ENCODE results near the gene PHRF1.

PHRF1 gene

DNA sequence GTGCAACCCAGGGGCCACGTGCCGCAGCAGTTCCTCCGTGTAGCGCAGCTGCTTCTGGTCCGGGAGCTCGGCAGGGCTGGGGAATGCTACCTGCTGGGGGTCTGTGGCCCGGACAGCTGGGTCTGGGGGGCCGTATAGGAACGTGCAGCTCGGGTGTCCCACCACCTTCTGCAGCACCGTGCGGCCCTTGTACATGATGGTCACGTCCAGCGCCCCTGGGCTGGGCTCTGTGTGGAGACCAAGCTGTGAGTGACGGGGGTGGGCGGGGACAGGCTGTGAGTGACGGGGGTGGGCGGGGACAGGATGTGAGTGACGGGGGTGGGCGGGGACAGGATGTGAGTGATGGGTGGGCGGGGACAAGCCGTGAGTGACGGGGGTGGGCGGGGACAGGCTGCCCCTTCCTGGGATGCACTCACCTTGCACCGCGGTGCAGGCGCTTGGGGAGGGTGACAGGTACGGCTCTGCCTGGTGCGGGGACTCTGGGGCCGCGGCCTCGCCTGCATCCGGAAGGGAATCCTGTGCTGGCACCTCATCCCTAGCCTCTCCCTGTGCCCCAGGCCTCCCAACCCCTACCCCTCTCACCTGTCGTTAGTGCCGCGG is 37.2 kb downstream of the PHRF1 start:
- peaks cover 22% of the 10 kb centered on the region for H3K79me2 ChIP-seq (ENCODE audit: control insufficient read depth, insufficient read depth, low read length, unreplicated experiment)
- peaks cover 26% of the 10 kb centered on the region; the same call in 1 of the 2 replicates for H3K36me3 ChIP-seq (ENCODE audit: insufficient read depth, low read length)
- H3K4me3 ChIP-seq (ENCODE audit: low read depth, low read length): peak overlapping the region; percentile 99
- H3K27ac ChIP-seq (ENCODE audit: low read depth, low read length): peak overlapping the region; percentile 93; the same call in 1 of the 2 replicates
- H3K4me1 ChIP-seq (ENCODE audit: control insufficient read depth, insufficient read depth, low read length, unreplicated experiment): peaks cover 25% of the 10 kb centered on the region
- no peak overlapping the region for H2AFZ ChIP-seq (ENCODE audit: low read length, unreplicated experiment)
- no peaks in the 10 kb centered on the region for H3K27me3 ChIP-seq (ENCODE audit: insufficient read depth, low read length)

DNA sequence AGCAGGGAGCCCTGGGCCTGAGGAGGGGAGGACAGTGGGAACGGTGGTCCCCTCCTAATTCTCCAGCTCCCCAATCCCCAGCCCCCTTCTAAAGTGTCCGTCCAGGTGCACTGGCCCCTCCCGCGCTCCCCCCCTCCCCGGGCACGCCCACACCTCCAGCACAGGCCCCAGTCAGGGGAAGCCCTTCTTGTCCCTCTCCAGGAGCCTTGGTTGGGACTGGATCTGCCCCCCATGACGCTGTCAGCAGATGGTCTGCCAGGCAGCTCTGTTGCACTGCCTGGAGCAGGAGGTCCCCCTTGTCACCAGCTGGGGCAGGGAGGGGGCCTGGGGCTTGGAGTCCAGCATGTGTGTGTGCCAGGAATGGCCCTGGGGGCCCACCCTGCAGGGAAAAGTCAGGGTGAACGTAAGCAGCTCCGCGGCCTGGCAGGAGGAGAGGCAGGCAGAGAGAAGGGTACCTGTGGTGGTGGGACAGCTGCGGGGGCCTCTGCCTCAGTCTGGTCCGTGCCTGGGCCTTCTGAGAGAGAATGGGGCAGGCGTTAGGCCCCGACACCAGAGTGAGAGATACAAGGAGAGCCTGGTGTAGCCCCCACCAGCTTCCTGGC is 37.9 kb downstream of the PHRF1 start:
- Histone ChIP-seq H2AFZ (ENCODE audit: low read length, unreplicated experiment) (no peak overlapping the region), H3K27ac (ENCODE audit: low read depth, low read length) (peak overlapping the region; percentile 93), H3K4me1 (ENCODE audit: control insufficient read depth, insufficient read depth, low read length, unreplicated experiment) (peaks cover 25% of the 10 kb centered on the region), H3K27me3 (ENCODE audit: insufficient read depth, low read length) (no peaks in the 10 kb centered on the region), H3K79me2 (ENCODE audit: control insufficient read depth, insufficient read depth, low read length, unreplicated experiment) (peaks cover 19% of the 10 kb centered on the region), H3K4me3 (ENCODE audit: low read depth, low read length) (peak overlapping the region; percentile 99), H3K36me3 (ENCODE audit: insufficient read depth, low read length) (peaks cover 26% of the 10 kb centered on the region; the same call in 1 of the 2 replicates)

DNA sequence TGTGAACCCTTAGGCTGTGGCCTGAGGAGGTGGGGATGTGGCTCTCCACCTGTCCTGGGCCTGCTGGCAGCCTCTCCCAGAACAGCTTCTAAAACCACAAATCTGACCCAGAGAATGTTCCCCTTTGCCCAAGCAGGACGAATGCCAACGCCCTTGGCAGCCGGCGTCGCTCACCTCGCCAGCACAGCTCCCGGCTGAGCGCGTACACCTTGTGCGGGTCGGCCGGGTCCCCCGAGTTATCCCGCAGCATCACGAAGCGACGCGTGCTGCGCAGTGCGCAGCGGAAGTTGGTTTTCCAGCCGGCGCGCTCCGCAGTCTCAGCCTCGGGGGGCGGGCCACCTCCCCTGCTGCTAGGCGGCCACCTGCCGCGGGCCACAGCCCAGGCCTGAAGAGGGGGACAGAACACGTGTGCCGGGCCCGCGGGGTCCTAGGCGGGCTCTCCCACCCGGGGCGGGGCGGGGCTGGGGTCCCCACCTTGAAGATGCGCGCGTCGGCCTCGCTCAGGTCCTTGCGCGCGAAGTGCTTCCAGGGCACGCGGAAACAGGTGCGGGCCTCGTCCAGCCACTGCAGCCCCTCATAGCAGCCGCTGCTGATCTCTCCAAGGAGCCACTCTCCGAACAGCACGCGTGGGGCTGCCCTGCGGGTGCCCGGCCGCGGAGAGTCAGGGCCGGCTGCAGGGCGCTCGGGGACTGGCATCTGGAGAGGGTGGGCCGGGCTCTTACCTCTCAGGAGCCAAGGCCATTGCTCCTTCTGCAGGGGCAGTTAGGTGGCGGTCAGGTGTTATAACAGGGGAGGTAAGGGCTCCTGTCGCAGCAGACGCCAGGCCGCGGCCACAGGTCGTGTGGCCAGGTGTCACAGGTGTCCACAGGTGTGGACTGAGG is 38.6 kb downstream of the PHRF1 start:
- no peaks in the 10 kb centered on the region for H3K27me3 ChIP-seq (ENCODE audit: insufficient read depth, low read length)
- H3K4me3 ChIP-seq (ENCODE audit: low read depth, low read length): peak overlapping the region; percentile 99
- H3K79me2 ChIP-seq (ENCODE audit: control insufficient read depth, insufficient read depth, low read length, unreplicated experiment): peaks cover 19% of the 10 kb centered on the region
- H3K36me3 ChIP-seq (ENCODE audit: insufficient read depth, low read length): peaks cover 26% of the 10 kb centered on the region; the same call in 1 of the 2 replicates
- peak overlapping the region; percentile 93 for H3K27ac ChIP-seq (ENCODE audit: low read depth, low read length)
- no peak overlapping the region for H2AFZ ChIP-seq (ENCODE audit: low read length, unreplicated experiment)
- H3K4me1 ChIP-seq (ENCODE audit: control insufficient read depth, insufficient read depth, low read length, unreplicated experiment): peaks cover 25% of the 10 kb centered on the region

DNA sequence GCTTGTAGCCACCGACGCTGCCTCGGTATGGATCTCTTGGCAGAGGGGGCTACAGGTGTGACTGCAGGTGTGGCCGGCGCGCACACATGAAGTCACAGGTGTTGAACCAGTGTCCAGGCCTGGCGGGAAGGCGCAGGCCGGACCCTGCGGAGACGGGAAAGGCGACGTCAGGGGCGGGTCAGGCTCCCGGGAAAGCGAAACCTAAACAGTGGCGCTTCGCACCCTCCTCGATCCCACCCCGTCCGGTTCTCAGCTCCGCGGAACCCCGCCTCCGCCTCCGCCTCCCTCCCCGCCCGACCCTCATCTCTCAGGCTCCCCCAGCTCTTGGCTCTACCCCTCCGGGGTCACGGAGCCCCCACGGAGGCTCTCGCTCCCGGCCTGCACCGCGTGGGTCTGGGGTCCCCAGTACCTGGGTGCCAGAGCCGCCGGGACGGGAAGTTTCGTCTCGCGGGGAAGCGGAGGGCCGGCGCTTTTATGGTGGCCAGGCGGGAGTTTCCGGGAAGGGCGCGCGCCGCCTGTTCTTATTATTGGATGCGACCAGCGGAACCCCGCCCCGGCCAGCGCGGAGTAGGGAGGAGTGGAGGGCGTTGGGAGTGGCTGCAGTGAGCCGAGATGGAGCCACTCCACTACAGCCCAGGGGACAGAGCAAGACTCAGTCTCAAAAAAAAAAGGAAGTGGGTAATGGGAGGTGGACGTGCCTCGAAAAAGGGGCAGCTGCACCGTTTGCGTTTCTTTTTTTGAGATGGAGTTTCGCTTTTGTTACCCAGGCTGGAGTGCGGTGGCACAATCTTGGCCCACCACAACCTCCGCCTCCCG is 39.4 kb downstream of the PHRF1 start, which contains the start of gene IRF7:
Gene IRF7 (minus strand): TSS at position 447 of the 816 bp plus-strand sequence. CDS start 586 bp downstream, outside the sequence.
- H3K27me3 ChIP-seq (ENCODE audit: insufficient read depth, low read length): no peaks in the 10 kb centered on the region
- H3K4me1 ChIP-seq (ENCODE audit: control insufficient read depth, insufficient read depth, low read length, unreplicated experiment): peaks cover 25% of the 10 kb centered on the region
- peak within 1 kb of the TSS; percentile 93 for H3K27ac ChIP-seq (ENCODE audit: low read depth, low read length)
- no peak within 1 kb of the TSS for H2AFZ ChIP-seq (ENCODE audit: low read length, unreplicated experiment)
- peaks cover 19% of the 10 kb centered on the region for H3K79me2 ChIP-seq (ENCODE audit: control insufficient read depth, insufficient read depth, low read length, unreplicated experiment)
- H3K36me3 ChIP-seq (ENCODE audit: insufficient read depth, low read length): peaks cover 26% of the 10 kb centered on the region; the same call in 1 of the 2 replicates
- H3K4me3 ChIP-seq (ENCODE audit: low read depth, low read length): peak within 1 kb of the TSS; percentile 99

DNA sequence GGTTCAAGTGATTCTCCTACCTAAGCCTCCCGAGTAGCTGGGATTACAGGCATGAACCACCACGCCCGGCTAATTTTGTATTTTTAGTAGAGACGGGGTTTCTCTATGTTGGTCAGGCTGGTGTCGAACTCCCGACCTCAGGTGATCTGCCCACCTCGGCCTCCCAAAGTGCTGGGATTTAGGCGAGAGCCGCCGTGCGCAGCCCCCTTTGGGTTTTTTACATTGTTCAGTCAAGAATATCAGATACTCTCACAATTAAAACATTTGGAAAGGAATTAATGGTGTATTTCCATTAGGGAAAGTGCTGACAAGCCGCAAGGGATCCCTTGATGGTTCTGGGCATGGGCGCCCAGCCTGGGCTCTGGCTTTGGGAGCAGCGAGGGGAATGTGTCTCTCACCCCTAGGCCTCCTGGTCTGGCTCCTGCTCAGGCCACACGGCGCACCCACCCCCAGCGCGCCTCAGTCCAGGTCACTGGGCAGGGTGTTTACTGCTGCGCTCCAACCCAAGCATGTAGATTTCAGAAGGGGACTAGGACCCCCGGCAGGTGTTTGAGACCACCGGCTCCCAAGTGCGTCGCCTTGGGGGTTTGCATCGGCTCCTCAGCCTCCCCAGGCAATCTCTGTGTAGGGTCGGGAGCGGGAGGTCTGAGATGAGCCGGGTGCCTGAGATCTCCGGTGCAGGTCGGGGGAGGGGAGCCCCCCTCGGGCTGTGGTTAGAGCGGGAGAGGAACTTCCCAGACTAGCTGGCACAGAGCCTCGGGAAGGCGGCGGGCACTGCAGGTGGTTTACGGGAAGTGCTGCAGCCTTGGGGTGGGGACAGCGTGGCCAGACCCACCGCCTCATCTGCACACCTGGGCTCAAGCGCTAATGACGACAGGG is 40.3 kb downstream of the PHRF1 start:
- Histone ChIP-seq H3K27me3 (ENCODE audit: insufficient read depth, low read length) (no peaks in the 10 kb centered on the region), H3K4me1 (ENCODE audit: control insufficient read depth, insufficient read depth, low read length, unreplicated experiment) (peaks cover 25% of the 10 kb centered on the region), H3K4me3 (ENCODE audit: low read depth, low read length) (peak overlapping the region; percentile 99), H3K27ac (ENCODE audit: low read depth, low read length) (peak overlapping the region; percentile 93), H3K79me2 (ENCODE audit: control insufficient read depth, insufficient read depth, low read length, unreplicated experiment) (peaks cover 19% of the 10 kb centered on the region), H2AFZ (ENCODE audit: low read length, unreplicated experiment) (no peak overlapping the region), H3K36me3 (ENCODE audit: insufficient read depth, low read length) (peaks cover 20% of the 10 kb centered on the region; the same call in 1 of the 2 replicates)

DNA sequence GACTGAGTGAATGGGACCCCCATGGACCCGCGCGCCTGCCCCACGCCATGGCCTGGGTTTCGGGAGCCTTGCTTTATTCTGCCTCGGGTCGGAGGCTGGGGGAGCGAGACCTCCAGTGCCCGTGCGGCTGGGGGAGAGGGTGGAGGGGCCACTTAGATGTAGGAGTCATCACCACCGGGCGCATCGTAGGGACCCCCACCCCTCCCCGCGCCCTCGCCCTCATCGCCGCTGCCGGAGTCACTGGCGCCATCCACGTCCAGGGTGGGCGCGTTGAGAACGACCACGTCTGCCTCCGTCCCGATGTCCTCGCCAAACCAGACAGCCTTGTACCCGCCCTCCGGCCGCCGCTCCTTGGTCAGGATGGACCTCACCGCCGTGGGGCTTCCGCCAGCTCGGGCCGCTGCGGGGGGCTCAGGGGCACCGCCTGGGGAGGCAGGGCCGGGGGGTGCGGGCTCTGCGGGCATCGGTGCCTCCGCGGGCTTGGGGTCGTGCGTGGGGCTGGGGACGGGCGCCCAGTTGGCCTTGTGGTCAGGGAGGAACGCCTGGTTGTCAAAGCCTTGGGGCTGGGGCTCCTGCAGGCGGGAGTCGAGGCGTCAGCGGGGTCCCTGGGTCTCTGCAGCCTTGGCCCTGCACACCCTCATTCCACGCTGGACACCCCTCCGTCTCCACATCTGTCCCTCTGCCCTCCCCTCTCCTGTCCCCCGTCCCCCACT is 41.1 kb downstream of the PHRF1 start:
- Histone ChIP-seq H3K4me1 (ENCODE audit: control insufficient read depth, insufficient read depth, low read length, unreplicated experiment) (peaks cover 25% of the 10 kb centered on the region), H2AFZ (ENCODE audit: low read length, unreplicated experiment) (no peak overlapping the region), H3K4me3 (ENCODE audit: low read depth, low read length) (no peak overlapping the region), H3K27ac (ENCODE audit: low read depth, low read length) (no peak overlapping the region), H3K27me3 (ENCODE audit: insufficient read depth, low read length) (no peaks in the 10 kb centered on the region), H3K79me2 (ENCODE audit: control insufficient read depth, insufficient read depth, low read length, unreplicated experiment) (peaks cover 19% of the 10 kb centered on the region), H3K36me3 (ENCODE audit: insufficient read depth, low read length) (peaks cover 20% of the 10 kb centered on the region; the same call in 1 of the 2 replicates)

DNA sequence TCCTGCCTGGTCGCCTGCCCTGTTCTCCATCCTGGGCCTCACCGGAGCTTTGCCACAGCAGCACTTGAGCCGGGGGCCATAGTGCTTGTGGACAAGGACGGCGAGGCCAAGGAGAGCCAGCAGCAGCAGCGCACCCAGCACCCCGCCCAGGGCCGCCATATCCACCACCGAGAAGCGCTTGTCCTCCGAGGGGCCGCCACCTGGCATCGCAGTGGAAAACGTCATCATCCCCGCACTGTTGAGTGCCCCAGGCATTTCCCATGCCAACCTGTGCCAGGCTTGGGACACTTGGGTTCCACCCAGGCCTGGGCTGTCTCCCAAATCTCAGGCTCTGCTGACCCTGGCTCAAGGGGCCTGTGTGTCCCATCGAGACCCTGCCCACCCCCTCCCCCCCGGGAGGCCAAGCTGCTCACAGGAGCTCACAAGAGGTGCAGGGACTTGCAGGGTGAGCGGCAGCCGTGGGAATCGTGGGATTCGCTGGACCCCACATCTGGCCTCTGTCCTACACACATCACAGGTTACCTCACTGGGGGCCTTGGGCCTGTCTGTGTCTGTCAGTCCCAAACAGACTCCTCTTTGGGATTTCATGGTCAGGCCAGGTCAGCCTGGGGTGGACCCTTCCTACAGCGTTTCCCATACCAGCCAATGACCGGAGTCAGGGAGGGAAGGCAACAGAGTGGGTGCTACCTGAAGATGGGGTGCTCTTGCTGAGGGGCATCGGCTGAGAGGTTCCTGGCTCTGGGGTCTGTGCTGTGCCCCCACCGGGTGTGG is 41.8 kb downstream of the PHRF1 start:
- Histone ChIP-seq H3K4me3 (ENCODE audit: low read depth, low read length) (no peak overlapping the region), H3K27ac (ENCODE audit: low read depth, low read length) (no peak overlapping the region), H3K79me2 (ENCODE audit: control insufficient read depth, insufficient read depth, low read length, unreplicated experiment) (peaks cover 19% of the 10 kb centered on the region), H3K4me1 (ENCODE audit: control insufficient read depth, insufficient read depth, low read length, unreplicated experiment) (peaks cover 21% of the 10 kb centered on the region), H3K27me3 (ENCODE audit: insufficient read depth, low read length) (no peaks in the 10 kb centered on the region), H2AFZ (ENCODE audit: low read length, unreplicated experiment) (no peak overlapping the region), H3K36me3 (ENCODE audit: insufficient read depth, low read length) (peaks cover 18% of the 10 kb centered on the region; the same call in 1 of the 2 replicates)

DNA sequence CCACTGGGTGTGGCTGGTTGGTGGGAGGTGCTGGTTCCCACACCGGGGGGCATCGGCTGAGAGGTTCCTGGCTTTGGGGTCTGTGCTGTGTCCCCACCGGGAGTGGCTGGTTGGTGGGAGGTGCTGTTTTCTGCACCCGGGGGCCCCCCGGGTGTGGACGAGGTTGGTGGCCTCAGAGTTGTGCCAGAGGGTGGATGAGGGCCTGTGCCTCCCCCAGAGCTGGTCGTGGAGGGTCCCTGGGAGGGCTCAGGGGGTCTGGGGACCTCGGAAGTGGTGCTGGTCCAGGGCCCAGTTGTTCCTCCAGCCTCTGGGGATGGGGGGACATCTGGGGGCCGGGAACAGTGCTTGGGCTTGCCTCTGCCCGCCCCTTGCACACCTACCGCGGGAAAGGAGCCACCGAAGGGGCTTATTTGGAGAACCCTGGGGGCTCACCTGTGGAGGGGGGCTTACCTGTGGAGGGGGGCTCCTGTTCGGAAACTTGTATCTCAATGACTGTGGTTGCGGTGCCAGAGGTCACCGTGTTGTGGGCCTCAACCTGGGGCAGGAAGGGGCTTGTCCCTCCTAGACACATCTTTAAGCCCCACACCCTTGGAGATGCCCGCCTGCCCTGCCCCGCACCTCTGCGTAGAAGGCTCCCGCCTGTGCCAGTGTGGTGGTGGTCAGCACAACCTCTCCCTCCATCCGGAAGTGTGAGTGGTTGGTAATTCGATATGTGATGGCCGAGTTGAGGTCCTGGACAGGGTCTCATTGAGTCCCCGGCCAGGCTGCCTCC is 42.8 kb downstream of the PHRF1 start:
- peaks cover 20% of the 10 kb centered on the region for H3K4me1 ChIP-seq (ENCODE audit: control insufficient read depth, insufficient read depth, low read length, unreplicated experiment)
- no peak overlapping the region for H3K27ac ChIP-seq (ENCODE audit: low read depth, low read length)
- H3K27me3 ChIP-seq (ENCODE audit: insufficient read depth, low read length): no peaks in the 10 kb centered on the region
- H3K36me3 ChIP-seq (ENCODE audit: insufficient read depth, low read length): peaks cover 13% of the 10 kb centered on the region; the same call in 1 of the 2 replicates
- H3K4me3 ChIP-seq (ENCODE audit: low read depth, low read length): no peak overlapping the region
- peaks cover 14% of the 10 kb centered on the region for H3K79me2 ChIP-seq (ENCODE audit: control insufficient read depth, insufficient read depth, low read length, unreplicated experiment)
- H2AFZ ChIP-seq (ENCODE audit: low read length, unreplicated experiment): no peak overlapping the region

All from ACC112 (cell line).